HG02981 (cell line): ENCODE results near the gene RABL2A.
"Not testable (repeated sequence)": the region's sequence is repeated elsewhere in the genome, so short reads cannot be mapped to it uniquely, and the experiment has no call there.

Source experiments
- ATAC-seq: cut with Tn5 transposase; IDR thresholded peaks from one replicate; pipeline ENCODE4 v1.9.1; 2021; ENCODE audit warnings: mild to moderate bottlenecking, moderate library complexity; ENCODE audit not compliant: unreplicated experiment

Gene RABL2A

DNA sequence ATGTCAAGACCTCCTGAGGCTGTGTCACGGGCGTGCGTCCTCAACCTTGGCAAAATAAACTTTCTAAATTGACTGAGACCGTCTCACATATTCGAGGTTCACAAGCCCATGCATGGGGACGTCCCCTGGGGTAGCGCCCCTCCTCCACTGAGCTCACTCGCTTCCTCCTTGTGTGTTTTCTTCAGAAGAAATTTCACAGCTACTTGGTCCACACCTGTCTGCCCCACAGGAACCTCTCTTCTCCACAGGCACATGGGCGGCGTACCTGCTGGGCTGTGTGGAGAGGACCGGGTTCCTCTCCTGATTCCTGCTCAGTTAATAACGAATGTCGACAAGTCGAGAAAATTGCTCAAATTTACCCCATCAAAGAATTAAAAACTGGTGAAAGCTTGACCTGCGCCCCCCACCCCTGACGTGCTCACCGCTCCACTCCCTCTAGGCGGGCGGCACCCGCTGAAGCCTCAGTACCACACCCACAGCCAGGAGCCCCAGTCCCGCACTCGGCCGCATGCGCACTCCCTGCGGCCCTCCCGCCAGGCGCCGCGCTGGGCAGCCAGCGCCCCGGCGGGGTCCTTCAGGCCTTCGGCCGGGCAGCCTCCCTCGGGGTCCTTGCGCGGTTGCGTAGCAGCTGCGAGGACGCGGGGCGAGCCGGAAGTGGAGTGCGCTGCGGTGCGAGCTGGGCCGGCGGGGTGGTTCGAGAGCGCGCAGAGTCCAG is at the start of gene RABL2A:
Gene RABL2A, plus strand, starts transcription at position 651 of the 715 bp plus-strand sequence. CDS start 1,341 bp downstream, outside the sequence.
- ATAC-seq: peak; percentile 92

DNA sequence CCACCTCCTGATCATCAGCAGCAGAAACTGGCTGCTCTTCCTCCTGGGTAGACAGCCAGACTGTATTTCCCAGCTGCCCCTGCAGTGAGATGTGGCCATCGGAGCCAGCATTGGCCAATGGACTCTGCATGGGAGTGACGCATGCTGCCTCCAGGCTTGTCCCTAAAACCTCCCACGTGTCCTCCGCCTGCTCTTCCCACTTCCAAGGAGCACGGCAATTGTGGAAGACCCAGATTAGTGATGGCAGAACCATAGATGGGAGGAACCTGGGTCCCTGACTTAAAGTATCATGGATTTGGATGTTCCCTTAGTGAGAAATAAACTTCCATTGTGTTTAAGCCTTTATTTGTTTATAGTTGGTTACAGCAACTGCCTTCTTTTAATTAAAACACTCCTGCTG is 48.6 kb upstream of the RABL2A start:
- ATAC-seq: not testable (repeated sequence)

DNA sequence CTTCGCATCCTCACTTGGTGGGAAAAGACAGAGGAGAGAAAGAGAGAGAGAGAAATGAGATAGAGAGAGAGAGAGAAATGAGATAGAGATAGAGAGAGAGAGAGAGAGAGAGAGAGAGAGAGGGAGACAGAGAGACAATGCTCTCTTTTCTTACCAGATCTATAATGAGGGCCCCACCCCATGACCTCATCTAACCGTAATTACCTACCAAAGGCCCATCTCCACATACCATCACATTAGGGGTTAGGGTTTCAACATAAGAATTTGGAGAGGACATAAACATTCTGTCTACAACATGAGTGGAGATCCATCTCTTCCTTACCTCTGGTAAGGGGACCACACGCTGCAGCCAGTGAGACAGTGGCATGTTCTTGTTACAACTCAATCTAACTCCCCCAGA is 44.6 kb upstream of the RABL2A start:
- not testable (repeated sequence) for ATAC-seq

GRCh38 chr2:113583521-113584225 is 43.4 kb upstream of the RABL2A start:
- not testable (repeated sequence) for ATAC-seq

DNA sequence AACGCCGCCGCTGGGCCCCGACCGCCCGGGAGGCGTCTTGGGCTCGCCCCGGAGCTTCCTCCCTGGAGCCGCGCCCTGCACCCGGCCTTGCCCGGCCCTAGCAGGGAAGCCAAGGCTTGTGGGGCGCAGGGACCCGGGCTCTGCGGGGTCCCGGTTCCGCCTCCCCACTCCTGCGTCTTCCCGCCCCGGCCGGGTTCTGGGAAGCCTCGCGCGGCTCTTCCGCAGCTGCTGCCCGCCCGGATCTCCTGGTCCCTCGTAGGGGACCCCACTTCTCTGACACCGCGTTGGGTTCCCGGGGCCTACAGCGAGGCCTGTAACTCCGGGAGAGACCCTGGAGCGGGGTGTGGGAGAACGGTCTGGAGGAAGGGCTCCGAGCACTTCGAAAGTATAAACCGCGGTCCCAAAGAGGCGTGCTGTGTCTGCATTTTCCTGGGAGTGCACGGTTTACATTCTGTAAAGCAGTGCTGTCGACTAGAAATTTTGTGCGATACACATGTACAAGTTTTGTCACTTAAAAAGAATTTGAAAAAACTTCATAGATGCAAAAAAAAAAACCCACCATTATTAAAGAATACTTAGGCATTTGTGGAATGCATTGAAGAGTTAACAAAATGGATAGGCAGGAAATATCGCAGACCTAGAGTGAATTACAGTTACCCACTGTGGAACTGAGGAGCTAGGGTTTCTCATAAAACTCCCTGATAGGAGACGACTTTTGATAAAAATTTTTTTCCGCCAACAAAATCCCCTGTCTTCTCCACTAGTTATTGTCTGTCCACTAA is 42.6 kb upstream of the RABL2A start:
- not testable (repeated sequence) for ATAC-seq

DNA sequence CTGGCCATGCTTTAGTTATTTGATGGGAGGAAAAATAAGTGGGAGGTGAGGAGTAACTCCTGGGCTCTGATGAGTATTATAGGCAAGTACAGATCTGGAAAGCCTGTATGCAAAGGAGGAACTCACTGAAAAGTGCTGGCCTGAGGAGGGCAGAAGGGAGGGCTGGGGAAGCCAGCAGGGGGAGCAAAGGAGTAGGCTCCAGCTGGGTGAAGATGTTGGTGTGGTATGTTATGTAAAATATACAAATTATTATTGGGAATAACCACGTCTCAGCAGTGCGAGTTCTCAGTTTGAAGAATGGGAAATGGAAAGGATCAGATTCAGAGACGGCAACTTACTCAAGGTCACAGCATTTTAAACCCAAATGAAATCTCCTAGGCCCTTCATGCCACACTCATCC is 39.9 kb upstream of the RABL2A start:
- not testable (repeated sequence) for ATAC-seq

GRCh38 chr2:113589591-113589990 is 37.5 kb upstream of the RABL2A start:
- not testable (repeated sequence) for ATAC-seq

DNA sequence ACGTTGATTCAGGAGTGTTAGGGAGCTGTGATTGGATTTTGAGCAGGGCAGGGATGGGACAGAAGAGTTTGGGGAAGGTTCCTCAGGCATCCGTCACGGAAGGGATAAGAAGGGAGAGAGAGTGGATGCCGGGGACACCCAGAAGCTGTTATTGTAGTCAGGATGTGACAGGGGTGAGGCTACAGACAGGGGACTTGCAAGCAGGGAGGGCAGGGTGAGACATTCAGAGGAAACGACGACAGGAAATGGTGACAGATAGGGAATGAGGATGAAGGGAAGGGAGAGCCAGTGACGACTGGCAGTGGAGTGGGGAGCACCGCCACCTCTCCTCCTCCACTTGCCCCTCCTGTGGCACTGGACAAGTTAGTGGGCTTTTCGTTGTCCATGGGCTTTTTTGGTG is 35.1 kb upstream of the RABL2A start:
- not testable (repeated sequence) for ATAC-seq

DNA sequence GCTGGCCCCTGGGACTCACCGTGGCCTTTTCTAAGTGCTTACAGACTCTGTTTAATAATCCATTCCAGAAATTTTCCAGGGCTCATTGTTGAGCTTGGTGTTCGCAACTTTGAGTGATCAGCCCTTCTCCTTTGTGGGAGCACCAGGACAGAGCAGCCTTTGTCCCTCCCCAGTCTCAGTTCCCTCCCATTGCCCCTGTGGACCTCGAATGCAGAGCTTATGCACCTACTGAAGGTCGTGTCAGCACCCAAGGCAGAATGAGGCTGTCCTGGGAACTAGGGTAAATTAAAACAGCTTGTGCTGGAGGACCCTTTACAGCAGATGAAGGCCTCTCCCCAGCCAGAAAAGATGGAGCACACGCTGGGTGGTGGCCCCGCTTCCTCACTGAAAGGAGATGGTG is 33.8 kb upstream of the RABL2A start:
- not testable (repeated sequence) for ATAC-seq

DNA sequence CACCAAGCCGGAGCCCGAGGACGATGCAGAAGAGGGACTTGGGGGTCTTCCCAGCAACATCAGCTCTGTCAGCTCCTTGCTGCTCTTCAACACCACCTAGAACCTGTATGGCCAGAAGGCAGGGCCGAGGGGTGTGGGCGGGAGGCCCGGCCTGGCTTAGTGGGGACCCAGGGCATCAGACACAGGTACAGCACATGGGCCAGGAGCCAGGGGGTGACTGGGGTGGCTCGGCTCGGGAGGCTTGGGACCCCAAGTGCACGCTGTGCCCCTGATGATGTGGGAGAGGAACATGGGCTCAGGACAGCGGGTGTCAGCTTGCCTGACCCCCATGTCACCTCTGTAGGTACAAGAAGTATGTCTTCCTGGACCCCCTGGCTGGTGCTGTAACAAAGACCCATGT is 31.3 kb upstream of the RABL2A start:
- not testable (repeated sequence) for ATAC-seq

DNA sequence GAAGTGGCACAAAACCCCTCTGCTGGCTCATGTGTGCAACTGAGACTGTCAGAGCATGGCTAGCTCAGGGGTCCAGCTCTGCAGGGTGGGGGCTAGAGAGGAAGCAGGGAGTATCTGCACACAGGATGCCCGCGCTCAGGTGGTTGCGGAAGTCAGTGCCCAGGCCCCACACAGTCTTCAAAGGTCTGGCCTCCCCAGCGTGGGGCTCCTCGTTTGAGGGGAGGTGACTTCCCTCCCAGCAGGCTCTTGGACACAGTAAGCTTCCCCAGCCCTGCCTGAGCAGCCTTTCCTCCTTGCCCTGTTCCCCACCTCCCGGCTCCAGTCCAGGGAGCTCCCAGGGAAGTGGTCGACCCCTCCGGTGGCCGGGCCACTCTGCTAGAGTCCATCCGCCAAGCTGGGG is 29.9 kb upstream of the RABL2A start:
- not testable (repeated sequence) for ATAC-seq

GRCh38 chr2:113597572-113597971 is 29.5 kb upstream of the RABL2A start:
- ATAC-seq: not testable (repeated sequence)

DNA sequence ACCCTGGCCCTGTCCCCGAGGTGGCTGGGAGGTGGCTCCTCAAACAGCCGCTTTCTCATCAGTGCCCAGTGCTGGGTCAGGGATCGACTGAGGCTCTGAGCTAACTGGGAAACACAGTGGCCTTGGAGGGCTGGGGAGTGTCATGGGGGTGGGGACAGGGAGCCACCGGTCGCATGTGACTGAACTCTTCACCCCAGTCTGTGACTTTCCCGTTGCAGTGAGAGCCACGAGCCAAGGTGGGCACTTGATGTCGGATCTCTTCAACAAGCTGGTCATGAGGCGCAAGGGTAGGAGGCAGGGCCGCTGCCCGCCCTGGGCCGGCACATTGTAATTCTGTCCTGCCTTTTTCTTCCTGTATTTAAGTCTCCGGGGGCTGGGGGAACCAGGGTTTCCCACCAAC is 28.9 kb upstream of the RABL2A start:
- ATAC-seq: not testable (repeated sequence)

DNA sequence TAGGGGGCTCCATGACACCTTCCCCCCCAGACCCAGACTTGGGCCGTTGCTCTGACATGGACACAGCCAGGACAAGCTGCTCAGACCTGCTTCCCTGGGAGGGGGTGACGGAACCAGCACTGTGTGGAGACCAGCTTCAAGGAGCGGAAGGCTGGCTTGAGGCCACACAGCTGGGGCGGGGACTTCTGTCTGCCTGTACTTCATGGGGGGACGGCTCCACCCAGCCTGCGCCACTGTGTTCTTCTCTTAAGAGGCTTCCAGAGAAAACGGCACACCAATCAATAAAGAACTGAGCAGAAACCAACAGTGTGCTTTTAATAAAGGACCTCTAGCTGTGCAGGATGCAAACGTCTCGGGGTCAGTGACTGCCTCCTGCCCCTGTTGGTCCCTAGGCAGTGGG is 28.3 kb upstream of the RABL2A start:
- not testable (repeated sequence) for ATAC-seq

DNA sequence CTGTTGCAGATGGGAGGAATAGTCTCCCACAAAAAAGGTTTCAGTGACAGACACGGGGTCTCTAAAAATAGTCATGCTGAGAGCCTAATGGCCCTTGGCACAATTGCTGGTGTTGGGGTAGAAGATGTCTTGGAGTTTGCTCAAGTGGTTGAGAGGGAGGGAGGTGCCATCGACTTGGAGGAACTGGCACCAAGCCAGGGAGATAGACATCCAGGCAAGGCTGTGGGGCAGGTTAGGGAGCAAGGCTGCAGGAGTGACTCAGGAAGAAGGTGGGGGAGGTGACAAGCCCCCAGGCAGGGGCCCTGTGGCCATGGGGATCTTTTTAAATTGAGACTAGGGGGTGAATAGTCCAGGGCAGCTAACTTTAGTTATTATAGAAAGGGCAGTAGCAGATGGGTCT is 27.9 kb upstream of the RABL2A start:
- not testable (repeated sequence) for ATAC-seq

GRCh38 chr2:113602040-113602769 is 24.9 kb upstream of the RABL2A start:
- not testable (repeated sequence) for ATAC-seq

GRCh38 chr2:113602869-113603466 is 24.1 kb upstream of the RABL2A start:
- ATAC-seq: no peak

GRCh38 chr2:113603467-113604084 is 23.5 kb upstream of the RABL2A start:
- peak; percentile 99 for ATAC-seq

DNA sequence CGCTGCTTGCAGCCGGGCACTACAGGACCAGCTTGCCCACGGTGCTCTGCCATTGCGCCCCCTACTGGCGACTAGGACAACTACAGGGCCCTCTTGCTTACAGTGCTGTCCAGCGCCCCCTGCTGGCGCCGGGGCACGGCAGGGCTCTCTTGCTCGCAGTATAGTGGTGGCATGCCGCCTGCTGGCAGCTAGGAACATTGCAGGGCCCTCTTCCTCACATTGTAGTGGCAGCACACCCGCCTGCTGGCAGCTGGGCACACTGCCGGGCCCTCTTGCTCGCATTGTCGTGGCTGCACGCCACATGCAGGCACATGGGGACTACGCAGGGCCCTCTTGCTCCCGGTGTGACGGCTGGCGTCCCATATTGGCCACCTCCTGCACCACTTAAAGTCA is 23.0 kb upstream of the RABL2A start:
- ATAC-seq: not testable (repeated sequence)

- ATAC-seq: not testable (repeated sequence)
Observed at GRCh38 chr2:113604661-113605060, 22.4 kb upstream of the RABL2A start.
